Loucy (cell line): ENCODE data around the gene ZNF593.
A peak's percentile ranks its signal among the peaks of the same experiment; 100 is the strongest.

ENCODE experiments used
- H2AFZ ChIP-seq: fragments of 200-600 bp; sonication (generic); 2 replicates; pipeline ENCODE4 v1.6.0; 2016; ENCODE audit warnings: antibody characterized with exemption, mild to moderate bottlenecking, low read length, moderate library complexity
- H3F3A ChIP-seq: fragments of 200-600 bp; 2 replicates; pipeline ENCODE4 v1.6.0; 2016; ENCODE audit warnings: antibody characterized with exemption, low read depth, mild to moderate bottlenecking
- H3K27me3 ChIP-seq: fragments of 200-600 bp; sonication (generic); 2 replicates; pipeline ENCODE4 v1.6.1; 2014; ENCODE audit warnings: low read length, mild to moderate bottlenecking; ENCODE audit not compliant: insufficient read depth, poor library complexity, severe bottlenecking
- H3K36me3 ChIP-seq: fragments of 200-600 bp; sonication (generic); 2 replicates; pipeline ENCODE4 v1.6.1; 2016; ENCODE audit warnings: low read length; ENCODE audit not compliant: insufficient read depth
- H3K4me1 ChIP-seq: fragments of 200-600 bp; sonication (generic); 2 replicates; pipeline ENCODE4 v1.5.1; 2014; ENCODE audit warnings: low read length, mild to moderate bottlenecking; ENCODE audit not compliant: insufficient read depth, poor library complexity, severe bottlenecking
- H3K4me2 ChIP-seq: fragments of 200-600 bp; sonication (generic); 2 replicates; pipeline ENCODE4 v1.6.0; 2014; ENCODE audit warnings: antibody characterized with exemption, low read length, low read depth, mild to moderate bottlenecking; ENCODE audit not compliant: poor library complexity, severe bottlenecking
- H3K4me3 ChIP-seq: fragments of 200-600 bp; sonication (generic); 2 replicates; pipeline ENCODE4 v1.5.1; 2014; ENCODE audit warnings: low read length, mild to moderate bottlenecking, mixed read lengths; ENCODE audit not compliant: poor library complexity, severe bottlenecking
- H3K79me2 ChIP-seq: fragments of 200-600 bp; sonication (generic); 2 replicates; pipeline ENCODE4 v1.6.1; 2014; ENCODE audit warnings: low read length; ENCODE audit not compliant: insufficient read depth
- H3K9ac ChIP-seq: fragments of 200-600 bp; sonication (generic); 2 replicates; pipeline ENCODE4 v1.6.0; 2014; ENCODE audit warnings: mild to moderate bottlenecking, low read depth, low read length, moderate library complexity; ENCODE audit not compliant: poor library complexity, severe bottlenecking
- H3K9me2 ChIP-seq: fragments of 200-600 bp; sonication (generic); replicated peaks from 2 replicates; pipeline ENCODE4 v1.6.1; 2016; ENCODE audit warnings: low read depth, low read length, mixed read lengths
- H3K9me3 ChIP-seq: fragments of 200-600 bp; sonication (generic); 2 replicates; pipeline ENCODE4 v1.6.1; 2014; ENCODE audit warnings: mild to moderate bottlenecking, antibody characterized with exemption, low read length, low read depth; ENCODE audit not compliant: insufficient read depth
- H4K20me1 ChIP-seq: fragments of 200-600 bp; sonication (generic); 2 replicates; pipeline ENCODE4 v1.6.0; 2014; ENCODE audit warnings: antibody characterized with exemption, low read length, mild to moderate bottlenecking; ENCODE audit not compliant: insufficient read depth, poor library complexity, severe bottlenecking
- EZH2phosphoT487 ChIP-seq: fragments of 200-600 bp; IDR thresholded peaks from 2 replicates; pipeline ENCODE4 v1.6.1; 2018; ENCODE audit warnings: antibody characterized with exemption, mild to moderate bottlenecking, moderate library complexity, borderline replicate concordance
- TF ChIP-seq, protein P1 (sequence below): fragments of 200-600 bp; sonication (generic); conservative IDR thresholded peaks from 2 replicates; pipeline ENCODE4 v1.5.1; 2014; ENCODE audit warnings: mild to moderate bottlenecking, antibody characterized with exemption, low read length

ZNF593 gene

DNA sequence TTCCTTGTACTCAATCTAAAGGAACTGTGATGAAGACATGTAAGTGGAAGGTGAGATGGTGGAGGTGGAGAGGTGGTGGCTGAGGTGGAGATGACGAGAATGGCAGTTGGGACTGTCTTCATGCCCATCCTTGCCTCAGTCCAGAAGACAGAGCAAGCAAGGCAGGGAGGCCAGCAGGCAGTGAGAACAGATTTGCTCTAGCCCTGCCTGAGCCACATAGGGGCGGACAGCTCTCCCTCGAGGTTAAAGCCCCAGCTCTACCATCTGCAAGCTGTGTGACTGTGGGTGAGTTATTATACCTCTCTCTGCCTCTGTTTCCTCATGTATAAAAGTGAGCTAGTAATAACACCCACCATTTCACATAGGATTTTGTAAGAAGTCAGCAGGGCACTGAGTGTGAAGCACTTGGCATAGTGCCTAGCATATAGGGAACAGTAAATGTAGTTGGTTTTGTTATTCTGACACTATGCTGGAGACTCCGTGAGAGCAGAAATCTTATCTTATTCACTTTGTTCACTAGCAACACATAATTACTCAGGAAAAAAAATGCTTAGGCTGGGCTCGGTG, 15.7 kb upstream of the ZNF593 start:
- Histone ChIP-seq H3K79me2 (peaks cover 2% of the 10 kb centered on the region; the same call in 1 of the 2 replicates), H3K9me3 (no peaks in the 10 kb centered on the region), H3K36me3 (no peaks in the 10 kb centered on the region), H4K20me1 (no peaks in the 10 kb centered on the region), H3K9ac (no peak overlapping the region), H3K4me2 (no peak overlapping the region), H3K27me3 (no peaks in the 10 kb centered on the region), H3K4me3 (no peak overlapping the region), H3K9me2 (no peaks in the 10 kb centered on the region), H3F3A (no peaks in the 10 kb centered on the region), H2AFZ (no peak overlapping the region), H3K4me1 (peaks cover 37% of the 10 kb centered on the region)
- no peak for TF ChIP-seq EZH2phosphoT487
- TF ChIP-seq, protein P1, sequence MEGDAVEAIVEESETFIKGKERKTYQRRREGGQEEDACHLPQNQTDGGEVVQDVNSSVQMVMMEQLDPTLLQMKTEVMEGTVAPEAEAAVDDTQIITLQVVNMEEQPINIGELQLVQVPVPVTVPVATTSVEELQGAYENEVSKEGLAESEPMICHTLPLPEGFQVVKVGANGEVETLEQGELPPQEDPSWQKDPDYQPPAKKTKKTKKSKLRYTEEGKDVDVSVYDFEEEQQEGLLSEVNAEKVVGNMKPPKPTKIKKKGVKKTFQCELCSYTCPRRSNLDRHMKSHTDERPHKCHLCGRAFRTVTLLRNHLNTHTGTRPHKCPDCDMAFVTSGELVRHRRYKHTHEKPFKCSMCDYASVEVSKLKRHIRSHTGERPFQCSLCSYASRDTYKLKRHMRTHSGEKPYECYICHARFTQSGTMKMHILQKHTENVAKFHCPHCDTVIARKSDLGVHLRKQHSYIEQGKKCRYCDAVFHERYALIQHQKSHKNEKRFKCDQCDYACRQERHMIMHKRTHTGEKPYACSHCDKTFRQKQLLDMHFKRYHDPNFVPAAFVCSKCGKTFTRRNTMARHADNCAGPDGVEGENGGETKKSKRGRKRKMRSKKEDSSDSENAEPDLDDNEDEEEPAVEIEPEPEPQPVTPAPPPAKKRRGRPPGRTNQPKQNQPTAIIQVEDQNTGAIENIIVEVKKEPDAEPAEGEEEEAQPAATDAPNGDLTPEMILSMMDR = no peak

DNA sequence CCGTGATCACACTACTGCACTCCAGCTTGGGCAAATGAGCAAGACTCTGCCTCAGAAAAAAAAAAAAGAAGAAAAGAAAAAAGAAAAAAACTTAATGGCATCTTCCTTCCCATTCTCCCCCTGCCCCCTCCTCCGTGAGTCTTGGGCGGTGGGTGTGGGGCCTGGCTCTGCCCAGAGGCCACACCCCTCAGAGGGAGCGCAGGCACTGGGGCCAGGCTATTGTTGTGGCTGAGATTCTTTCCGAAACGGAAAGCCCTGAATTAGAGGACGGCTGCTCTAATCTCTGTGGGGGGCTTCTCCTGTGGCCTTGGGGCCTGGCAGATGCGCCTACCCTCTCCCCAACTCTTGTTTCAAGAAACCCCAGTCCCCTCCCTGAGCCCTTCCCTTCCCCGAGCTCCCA, 15.0 kb upstream of the ZNF593 start:
- H3K36me3 ChIP-seq = no peaks in the 10 kb centered on the region
- no peaks in the 10 kb centered on the region for H4K20me1 ChIP-seq
- H3K79me2 ChIP-seq = peaks cover 9% of the 10 kb centered on the region
- H3K4me1 ChIP-seq = peaks cover 44% of the 10 kb centered on the region
- no peaks in the 10 kb centered on the region for H3F3A ChIP-seq
- H3K4me2 ChIP-seq = no peak overlapping the region
- TF ChIP-seq EZH2phosphoT487 = no peak
- TF ChIP-seq, protein P1 = no peak
- H3K9ac ChIP-seq = no peak overlapping the region
- H3K27me3 ChIP-seq = no peaks in the 10 kb centered on the region
- no peaks in the 10 kb centered on the region for H3K9me3 ChIP-seq
- no peaks in the 10 kb centered on the region for H3K9me2 ChIP-seq
- H3K4me3 ChIP-seq = no peak overlapping the region
- H2AFZ ChIP-seq = no peak overlapping the region

DNA sequence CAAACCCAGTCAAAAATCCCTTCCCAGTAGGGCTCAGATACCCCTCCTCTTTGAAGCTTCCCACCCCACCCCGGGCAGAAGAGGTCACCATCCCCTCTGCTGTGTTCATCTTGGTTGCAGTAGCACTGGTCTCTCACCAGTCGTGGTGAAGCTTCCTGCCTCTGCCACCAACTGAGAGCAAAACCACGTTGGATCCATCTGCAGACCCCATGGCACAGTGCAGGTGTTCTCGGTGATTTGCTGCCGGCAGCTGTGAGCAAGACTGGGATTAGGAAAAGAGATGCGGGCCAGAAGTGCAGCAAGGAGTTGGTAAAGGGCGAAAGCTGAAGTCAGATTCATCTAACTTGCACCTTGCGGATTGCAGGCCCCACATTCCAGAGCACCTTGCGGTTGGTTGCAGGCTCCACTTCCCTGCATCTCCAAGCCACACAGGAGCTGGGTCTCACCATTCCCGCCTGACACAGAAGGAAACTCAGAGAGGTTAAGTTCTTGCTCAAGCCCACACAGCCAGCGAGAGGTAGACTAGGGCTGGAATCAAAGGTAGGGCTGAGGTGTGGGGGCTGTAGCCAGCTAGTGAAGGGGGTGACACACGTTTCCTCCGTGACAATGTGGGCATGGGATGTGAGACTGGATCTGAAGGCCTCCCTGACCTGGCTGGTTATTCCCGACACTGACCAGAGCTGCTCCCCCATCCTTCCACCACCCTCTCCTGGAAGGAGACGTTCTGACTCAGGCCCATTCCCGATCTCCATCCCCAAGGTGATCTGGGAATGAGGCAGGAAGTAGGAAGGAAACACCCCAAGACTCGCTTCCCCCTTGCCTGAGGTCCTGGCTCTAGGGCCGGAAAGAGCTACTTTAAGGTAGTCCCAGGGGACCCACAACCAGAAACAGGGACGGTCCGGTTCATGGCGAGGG, 14.1 kb upstream of the ZNF593 start:
- Histone ChIP-seq H3K9me3 (no peaks in the 10 kb centered on the region), H3K4me3 (peak overlapping the region; percentile 60), H2AFZ (no peak overlapping the region), H3K27me3 (no peaks in the 10 kb centered on the region), H3K9me2 (no peaks in the 10 kb centered on the region), H3K79me2 (peaks cover 17% of the 10 kb centered on the region), H3F3A (no peaks in the 10 kb centered on the region), H3K4me2 (peak overlapping the region; percentile 69), H3K4me1 (peaks cover 52% of the 10 kb centered on the region), H3K36me3 (no peaks in the 10 kb centered on the region), H4K20me1 (no peaks in the 10 kb centered on the region), H3K9ac (peak overlapping the region; percentile 52)
- TF ChIP-seq, protein P1 = no peak
- TF ChIP-seq EZH2phosphoT487 = no peak
